Stimulated activated memory B cell treated with anti-CD40 and anti-IgM and Interleukin-4, amounts not matched to agents 10 μg/mL and 1 μg/mL and 100 μg/mL, for 72 hours (primary cell): ENCODE results near the gene NCAPG2.

ENCODE experiments used
- ATAC-seq: fragments of 150-1000 bp; cut with Tn5 transposase; 2 replicates; pipeline ENCODE4 v1.10.0; 2021
- H3K27ac Mint-ChIP-seq: one replicate; pipeline ENCODE4 v1.8.0; 2022; ENCODE audit warnings: mild to moderate bottlenecking, mixed read lengths
- H3K27me3 Mint-ChIP-seq: one replicate; pipeline ENCODE4 v1.8.0; 2022; ENCODE audit warnings: mixed read lengths
- H3K36me3 Mint-ChIP-seq: one replicate; pipeline ENCODE4 v1.8.0; 2022; ENCODE audit warnings: mixed read lengths
- H3K4me1 Mint-ChIP-seq: one replicate; pipeline ENCODE4 v1.8.0; 2022; ENCODE audit warnings: mixed read lengths
- H3K4me3 Mint-ChIP-seq: one replicate; pipeline ENCODE4 v1.8.0; 2022; ENCODE audit warnings: mild to moderate bottlenecking, moderate library complexity, mixed read lengths
- H3K9me3 Mint-ChIP-seq: one replicate; pipeline ENCODE4 v1.8.0; 2022; ENCODE audit warnings: mixed read lengths

The NCAPG2 gene

DNA sequence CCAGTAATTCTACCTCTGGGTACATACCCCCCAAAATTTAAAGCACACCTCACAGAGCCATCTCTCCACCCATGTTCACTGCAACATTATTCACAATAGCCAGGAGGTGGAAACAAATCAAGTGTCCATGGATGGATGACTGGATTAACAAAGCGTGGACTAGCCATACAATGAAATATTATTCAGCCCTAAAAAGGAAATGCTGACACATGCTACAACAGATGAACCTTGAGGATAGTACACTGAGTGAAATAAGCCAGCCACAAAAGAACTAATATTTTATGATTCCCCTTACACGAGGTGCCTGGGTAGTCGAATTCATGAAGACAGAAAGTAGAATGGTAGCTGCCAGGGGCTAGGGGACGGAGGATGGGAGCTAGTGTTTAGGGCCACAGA is 85.9 kb downstream of the NCAPG2 start:
- Mint-ChIP-seq H3K27ac (no peak overlapping the region), H3K4me3 (no peak overlapping the region), H3K4me1 (no peaks in the 10 kb centered on the region), H3K36me3 (peaks cover 13% of the 10 kb centered on the region), H3K27me3 (no peaks in the 10 kb centered on the region), H3K9me3 (no peaks in the 10 kb centered on the region)
- ATAC-seq = no peak

DNA sequence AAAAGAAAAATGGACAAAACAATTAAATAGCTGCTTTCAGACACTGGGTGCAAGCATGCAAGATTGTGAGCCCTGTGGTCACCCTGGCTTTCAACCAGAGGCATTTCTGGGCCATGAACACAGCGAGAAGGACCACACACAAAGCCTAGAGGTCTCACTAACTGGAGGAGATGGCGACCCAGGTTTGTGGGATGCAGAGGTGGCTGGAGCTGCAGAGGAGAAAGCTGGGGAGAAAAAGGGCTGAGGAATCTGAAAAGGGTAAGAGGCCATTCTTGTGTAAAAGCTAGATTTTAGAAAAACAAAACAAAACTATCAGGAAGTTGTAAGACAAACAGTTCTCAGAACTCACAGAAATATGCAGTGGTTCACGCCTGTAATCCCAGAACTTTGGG is 86.9 kb downstream of the NCAPG2 start:
- Mint-ChIP-seq H3K4me1 (peaks cover 10% of the 10 kb centered on the region), H3K4me3 (no peak overlapping the region), H3K9me3 (no peaks in the 10 kb centered on the region), H3K36me3 (peaks cover 5% of the 10 kb centered on the region), H3K27me3 (no peaks in the 10 kb centered on the region), H3K27ac (no peak overlapping the region)
- no peak for ATAC-seq

DNA sequence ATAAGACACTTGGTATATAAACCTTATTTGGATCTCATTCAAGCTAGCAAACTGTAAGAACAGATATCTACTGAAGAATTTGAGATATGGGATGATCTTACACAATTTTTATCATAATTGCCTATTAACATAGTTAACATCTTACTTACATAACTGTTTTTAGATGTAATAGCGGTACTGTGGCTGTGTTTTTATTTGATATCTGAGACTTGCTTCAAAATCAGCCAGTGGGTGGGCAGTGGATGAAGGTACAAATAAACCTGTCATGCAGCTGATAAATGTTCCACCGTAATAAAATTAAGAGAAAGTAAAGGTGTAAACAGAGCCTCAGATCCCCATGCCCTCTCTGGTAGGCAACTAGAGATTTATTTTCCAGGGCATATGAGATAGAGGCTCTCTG is 88.6 kb downstream of the NCAPG2 start:
- peaks cover 5% of the 10 kb centered on the region for H3K36me3 Mint-ChIP-seq
- ATAC-seq = no peak
- peaks cover 20% of the 10 kb centered on the region for H3K4me1 Mint-ChIP-seq

DNA sequence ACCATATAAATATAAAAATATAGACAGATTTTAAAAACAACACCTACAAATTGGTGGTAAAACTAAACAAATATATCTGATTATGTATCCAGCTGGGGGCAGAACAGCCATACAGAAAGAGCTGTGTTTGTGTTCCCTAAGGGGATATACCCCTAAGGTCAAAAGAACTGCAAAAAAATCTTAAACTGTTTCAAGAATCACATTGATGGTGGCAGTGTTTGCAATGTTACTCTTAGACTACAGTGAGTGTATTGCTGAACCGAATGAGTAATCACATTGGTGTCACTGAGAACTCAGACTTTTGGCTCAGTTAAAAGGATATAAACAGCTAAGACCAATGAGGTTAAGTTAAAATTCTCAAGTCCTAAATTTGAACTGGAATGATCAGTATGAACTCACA is 89.9 kb downstream of the NCAPG2 start:
- H3K4me1 Mint-ChIP-seq = peaks cover 22% of the 10 kb centered on the region
- no peak overlapping the region for H3K27ac Mint-ChIP-seq
- no peak overlapping the region for H3K4me3 Mint-ChIP-seq
- no peaks in the 10 kb centered on the region for H3K9me3 Mint-ChIP-seq
- no peak for ATAC-seq
- H3K27me3 Mint-ChIP-seq = no peaks in the 10 kb centered on the region
- peaks cover 5% of the 10 kb centered on the region for H3K36me3 Mint-ChIP-seq

More for the DNA sequence above, 88.6 kb downstream of the NCAPG2 start:
- no peak overlapping the region for H3K27ac Mint-ChIP-seq
- no peaks in the 10 kb centered on the region for H3K9me3 Mint-ChIP-seq
- H3K27me3 Mint-ChIP-seq = no peaks in the 10 kb centered on the region
- H3K4me3 Mint-ChIP-seq = no peak overlapping the region

DNA sequence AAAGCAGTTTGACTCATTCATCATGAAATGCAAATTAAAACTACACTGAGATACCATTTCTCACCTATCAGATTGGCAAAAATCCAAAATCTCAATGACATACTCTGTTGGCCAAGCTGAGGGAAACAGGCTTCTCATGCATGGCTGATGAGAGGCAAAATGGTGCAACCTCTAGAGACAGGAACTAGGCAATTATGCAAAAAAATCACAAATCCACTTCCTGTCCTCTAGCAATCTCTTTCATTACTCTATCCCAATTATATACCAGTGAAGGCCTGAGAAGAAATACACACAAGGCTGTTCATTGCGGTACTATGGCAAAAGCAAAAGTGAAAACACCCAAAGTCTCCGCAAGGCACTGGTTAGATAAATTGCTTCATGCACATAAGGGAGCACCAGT is 91.1 kb downstream of the NCAPG2 start:
- H3K27me3 Mint-ChIP-seq = no peaks in the 10 kb centered on the region
- H3K27ac Mint-ChIP-seq = no peak overlapping the region
- H3K9me3 Mint-ChIP-seq = peaks cover 7% of the 10 kb centered on the region
- H3K36me3 Mint-ChIP-seq = peaks cover 11% of the 10 kb centered on the region
- peaks cover 29% of the 10 kb centered on the region for H3K4me1 Mint-ChIP-seq
- peak overlapping the region; percentile 35 for H3K4me3 Mint-ChIP-seq
- peak; percentile 81 for ATAC-seq

DNA sequence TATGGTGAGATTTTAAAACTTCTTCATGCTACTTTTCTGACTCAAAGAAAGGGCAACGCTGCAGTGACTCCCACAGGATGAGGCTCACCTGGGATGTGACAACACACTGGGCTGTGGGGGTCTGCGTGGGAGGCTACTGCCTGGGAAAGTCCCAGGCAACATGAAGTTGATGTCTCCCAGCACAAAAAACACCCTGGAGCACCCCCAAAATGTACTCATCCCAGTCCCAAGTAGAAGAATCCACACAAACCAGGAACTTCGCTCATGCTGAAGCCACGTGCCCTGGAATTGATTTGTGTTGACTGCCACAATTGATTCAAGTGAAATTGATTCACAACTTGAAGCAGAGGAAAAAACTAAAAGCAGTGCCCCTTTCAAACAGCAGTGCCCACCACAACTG is 92.1 kb downstream of the NCAPG2 start:
- Mint-ChIP-seq H3K27me3 (no peaks in the 10 kb centered on the region), H3K36me3 (peaks cover 8% of the 10 kb centered on the region), H3K4me1 (peaks cover 29% of the 10 kb centered on the region), H3K4me3 (no peak overlapping the region), H3K9me3 (peaks cover 7% of the 10 kb centered on the region), H3K27ac (no peak overlapping the region)
- no peak for ATAC-seq

DNA sequence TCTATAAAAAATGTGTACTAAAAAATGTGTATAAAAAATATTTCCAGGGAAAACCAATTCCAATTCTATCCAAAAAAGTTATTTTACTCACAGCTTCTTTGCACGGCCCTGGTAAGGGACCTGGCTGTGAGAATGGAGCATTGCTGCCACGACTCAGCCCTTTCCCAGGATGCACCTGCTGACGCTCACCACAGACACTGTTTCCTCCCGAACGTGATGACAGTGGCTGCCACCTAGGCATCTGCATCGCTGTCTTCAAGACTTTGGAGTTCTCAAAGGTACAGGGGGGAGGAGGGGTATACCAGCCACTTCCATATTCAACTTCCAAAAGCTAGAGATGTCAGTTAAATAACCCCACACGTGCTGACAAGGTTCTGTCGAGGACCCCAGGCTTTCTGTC is 93.1 kb downstream of the NCAPG2 start:
- H3K27me3 Mint-ChIP-seq = no peaks in the 10 kb centered on the region
- no peak for ATAC-seq
- no peak overlapping the region for H3K27ac Mint-ChIP-seq
- H3K4me1 Mint-ChIP-seq = peaks cover 29% of the 10 kb centered on the region
- peaks cover 7% of the 10 kb centered on the region for H3K9me3 Mint-ChIP-seq
- H3K4me3 Mint-ChIP-seq = no peak overlapping the region
- peaks cover 6% of the 10 kb centered on the region for H3K36me3 Mint-ChIP-seq

DNA sequence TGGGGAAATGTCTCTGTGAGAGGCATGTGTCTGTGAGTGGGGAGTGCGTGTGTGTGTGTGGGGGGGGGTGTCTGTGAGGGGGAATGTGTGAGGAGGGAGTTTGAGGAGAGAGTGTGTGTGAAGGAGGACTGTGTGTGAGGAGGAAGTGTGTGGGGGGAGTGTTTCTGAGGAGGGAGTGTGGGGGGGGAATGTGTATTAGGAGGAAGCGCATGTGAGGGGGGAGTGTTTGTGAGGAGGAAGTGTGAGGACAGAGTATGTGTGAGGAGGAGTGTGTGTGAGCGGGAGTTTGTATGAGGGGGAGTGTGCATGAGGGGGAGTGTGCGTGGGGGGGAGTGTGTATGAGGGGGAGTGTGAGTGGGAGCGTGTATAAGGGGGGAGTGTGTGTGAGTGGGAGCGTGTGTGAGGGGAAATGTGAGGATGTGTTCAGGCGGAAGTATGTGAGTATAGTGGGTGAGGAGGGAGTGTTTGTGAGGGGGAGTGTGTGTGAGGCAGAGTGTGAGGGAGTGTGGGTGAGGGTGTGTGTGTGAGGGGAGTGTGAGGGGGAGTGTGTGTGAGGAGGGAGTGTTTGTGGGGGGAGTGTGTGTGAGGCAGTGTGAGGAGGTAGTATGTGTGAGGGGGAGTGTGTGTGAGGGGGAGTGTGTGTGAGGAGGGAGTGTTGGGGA is 95.2 kb downstream of the NCAPG2 start:
- Mint-ChIP-seq H3K9me3 (peaks cover 7% of the 10 kb centered on the region), H3K4me1 (peaks cover 29% of the 10 kb centered on the region), H3K27ac (no peak overlapping the region), H3K36me3 (peaks cover 6% of the 10 kb centered on the region), H3K27me3 (peaks cover 2% of the 10 kb centered on the region), H3K4me3 (no peak overlapping the region)
- no peak for ATAC-seq

DNA sequence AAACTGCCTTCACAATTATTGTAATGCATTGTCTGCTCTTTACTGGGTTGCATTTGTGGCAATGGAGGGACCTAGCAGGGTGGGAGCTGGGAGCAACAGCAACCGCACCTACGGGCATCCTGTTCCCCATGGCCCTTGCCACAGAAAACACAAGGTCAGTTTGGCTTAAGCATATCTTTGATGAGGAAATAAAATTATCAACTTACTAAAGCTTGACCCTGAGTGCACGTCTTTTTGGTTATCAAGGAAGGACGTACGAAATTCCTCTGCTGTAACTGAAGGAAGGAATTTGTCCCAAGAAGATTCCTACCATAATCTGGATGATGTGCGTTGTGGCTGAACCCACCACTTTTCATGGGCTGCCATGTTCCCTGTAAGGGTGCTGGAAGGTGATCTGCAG is 97.0 kb downstream of the NCAPG2 start:
- Mint-ChIP-seq H3K36me3 (peaks cover 6% of the 10 kb centered on the region), H3K4me1 (peaks cover 33% of the 10 kb centered on the region)

DNA sequence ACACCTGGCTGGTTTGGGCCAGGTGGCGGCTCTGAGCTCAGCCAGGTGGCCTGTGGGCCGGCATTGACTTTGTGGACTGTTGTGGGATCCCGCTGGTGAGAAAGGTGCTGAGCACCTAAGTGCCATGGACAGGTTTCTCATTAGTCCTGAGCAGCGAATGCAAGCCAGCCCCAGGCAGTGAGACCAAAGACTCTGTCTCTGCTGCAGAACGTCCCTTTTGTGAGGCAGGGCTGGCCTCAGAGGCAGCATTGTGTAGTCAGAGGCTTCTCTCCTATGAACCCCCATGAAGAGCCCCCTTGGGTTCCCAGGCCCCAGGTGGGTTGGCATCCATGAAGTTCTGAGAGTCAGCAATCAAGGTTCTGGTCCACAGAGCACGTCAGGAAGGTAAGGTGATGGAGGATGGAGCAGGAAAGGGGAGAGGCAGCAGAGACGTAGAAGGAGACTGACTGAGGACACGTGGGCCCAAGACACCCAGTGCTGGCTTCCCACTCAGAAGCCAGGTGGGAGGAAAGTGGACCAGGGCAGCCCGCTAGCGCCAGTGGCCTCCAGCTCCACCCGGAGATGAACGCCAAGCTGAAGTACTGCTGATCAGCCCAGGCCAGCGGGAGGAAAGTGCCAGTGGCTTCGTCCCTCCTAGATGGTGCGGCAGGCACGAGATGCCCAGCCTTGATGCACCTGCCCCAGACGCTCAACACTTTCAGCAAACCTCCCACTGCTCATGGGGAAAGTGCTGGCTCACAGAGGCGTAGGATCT is 97.8 kb downstream of the NCAPG2 start:
- Mint-ChIP-seq H3K27ac (no peak overlapping the region), H3K27me3 (peaks cover 20% of the 10 kb centered on the region), H3K4me1 (peaks cover 28% of the 10 kb centered on the region), H3K36me3 (peaks cover 6% of the 10 kb centered on the region), H3K4me3 (no peak overlapping the region), H3K9me3 (peaks cover 7% of the 10 kb centered on the region)
- no peak for ATAC-seq

More for the DNA sequence above, 97.0 kb downstream of the NCAPG2 start:
- Mint-ChIP-seq H3K9me3 (peaks cover 7% of the 10 kb centered on the region), H3K4me3 (no peak overlapping the region), H3K27me3 (peaks cover 20% of the 10 kb centered on the region), H3K27ac (no peak overlapping the region)
- no peak for ATAC-seq

DNA sequence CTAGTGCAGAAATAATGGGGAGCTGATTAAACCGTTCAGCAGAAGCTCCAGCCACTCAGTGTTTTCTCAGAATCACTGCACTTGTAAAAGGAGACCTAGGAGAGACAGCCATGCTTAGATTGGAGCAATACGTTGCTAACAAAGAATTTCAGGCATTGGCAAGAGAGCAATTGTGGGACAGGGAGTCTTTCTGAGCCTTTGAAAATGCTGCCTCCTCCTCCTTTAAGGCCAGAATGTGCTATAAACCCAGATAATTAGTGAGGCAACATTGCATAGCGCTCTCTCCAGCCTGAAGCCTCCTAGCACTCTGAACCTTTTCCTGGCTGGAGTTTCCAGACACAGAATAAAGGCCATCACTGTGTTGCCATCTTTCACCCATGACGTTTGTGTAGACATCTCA is 98.5 kb downstream of the NCAPG2 start:
- H3K4me1 Mint-ChIP-seq = peaks cover 24% of the 10 kb centered on the region

DNA sequence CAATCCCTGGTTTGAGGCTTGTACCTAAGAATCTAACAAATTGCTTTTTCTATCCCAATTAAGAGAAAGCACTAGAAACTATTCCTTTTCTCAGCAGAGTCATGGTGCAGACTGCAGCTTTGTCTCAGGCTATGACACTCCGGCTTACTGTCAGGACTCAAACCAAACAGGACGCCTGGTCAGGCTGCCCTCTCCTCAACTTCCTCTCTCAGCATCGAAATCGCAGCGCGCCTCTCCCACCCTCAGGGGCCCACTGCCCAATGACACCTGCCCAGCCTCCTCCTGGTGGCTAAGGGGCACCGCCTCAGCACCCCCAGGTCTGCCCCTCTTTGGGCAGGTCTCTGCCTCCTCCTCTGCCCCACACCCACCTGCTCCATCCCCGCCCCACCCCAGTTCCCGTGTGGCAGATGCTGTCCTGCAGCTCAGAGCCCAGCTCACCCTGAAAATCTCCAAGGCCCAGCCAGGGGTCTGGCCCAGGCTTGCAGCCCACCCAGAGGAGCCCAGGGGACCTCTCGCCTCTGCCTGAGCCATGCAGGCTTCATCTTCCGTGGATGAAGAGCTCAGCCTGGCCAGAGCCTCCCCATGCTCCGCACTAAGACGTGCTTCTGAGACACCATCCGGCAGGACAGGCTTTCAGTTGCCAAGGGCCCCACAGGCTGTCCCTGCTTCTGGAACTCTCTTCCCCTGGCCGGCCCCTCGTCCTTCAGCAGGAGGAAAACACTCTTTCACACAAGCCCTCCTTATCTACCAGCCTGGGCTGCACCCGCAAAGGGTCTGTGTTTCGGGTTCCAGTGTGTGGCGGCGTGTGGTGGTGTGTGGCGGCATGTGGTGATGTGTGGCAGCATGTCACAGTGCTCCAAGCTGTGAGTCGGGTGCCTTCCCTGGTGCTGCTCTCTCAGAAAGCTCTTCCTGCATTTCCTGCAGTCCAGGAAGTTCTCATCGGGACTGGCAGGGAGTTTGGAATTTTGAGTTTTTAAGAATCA is 100.5 kb downstream of the NCAPG2 start:
- no peak overlapping the region for H3K27ac Mint-ChIP-seq
- peaks cover under 1% of the 10 kb centered on the region for H3K9me3 Mint-ChIP-seq
- ATAC-seq = no peak
- peaks cover 20% of the 10 kb centered on the region for H3K27me3 Mint-ChIP-seq
- peaks cover under 1% of the 10 kb centered on the region for H3K36me3 Mint-ChIP-seq
- H3K4me3 Mint-ChIP-seq = no peak overlapping the region
- peaks cover 16% of the 10 kb centered on the region for H3K4me1 Mint-ChIP-seq

More for the DNA sequence above, 98.5 kb downstream of the NCAPG2 start:
- ATAC-seq = no peak
- Mint-ChIP-seq H3K36me3 (peaks cover 6% of the 10 kb centered on the region), H3K27ac (no peak overlapping the region), H3K4me3 (no peak overlapping the region), H3K27me3 (peaks cover 20% of the 10 kb centered on the region), H3K9me3 (peaks cover 7% of the 10 kb centered on the region)

DNA sequence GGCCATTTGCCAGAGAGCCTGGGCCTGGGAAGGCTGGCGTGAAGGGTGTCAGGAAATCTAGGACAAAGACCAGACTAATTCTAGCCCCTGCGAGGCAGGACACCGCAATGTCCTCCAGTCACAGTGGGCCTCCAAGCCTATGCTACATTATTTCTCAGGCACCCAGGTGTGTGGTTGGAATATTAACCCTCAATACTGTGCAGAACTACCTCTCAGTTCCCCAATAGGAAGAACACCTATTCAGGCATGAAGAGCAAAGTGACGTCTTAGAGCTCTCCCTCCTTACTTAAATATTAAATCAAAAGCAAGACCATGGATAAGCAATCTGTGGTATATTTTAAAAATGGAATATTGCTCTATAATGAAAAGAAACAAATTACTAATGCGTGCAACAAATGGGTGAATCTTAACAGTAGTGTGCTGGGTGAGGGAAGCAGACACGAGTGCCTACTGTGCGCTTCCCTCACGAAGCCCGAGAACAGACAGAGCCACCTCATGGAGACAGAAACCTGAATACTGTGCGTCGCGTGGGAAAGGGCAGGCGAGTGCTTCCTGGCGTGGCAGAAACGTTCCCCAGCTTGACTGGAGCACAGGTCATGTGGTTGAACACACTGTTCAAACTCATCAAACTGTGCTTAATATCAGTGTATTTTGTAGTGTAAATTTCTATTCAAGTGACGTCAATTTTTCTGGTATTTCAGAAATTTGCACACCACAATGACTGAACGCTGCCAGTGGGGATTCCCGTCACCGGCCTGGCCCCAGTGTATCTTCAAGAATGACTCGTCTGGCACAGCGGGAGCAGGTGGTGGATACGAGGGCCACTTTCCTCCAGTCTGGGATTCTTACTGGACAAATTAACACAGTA is 101.5 kb downstream of the NCAPG2 start:
- Mint-ChIP-seq H3K27me3 (peaks cover 20% of the 10 kb centered on the region), H3K27ac (no peak overlapping the region), H3K36me3 (no peaks in the 10 kb centered on the region), H3K9me3 (no peaks in the 10 kb centered on the region), H3K4me1 (peaks cover 15% of the 10 kb centered on the region), H3K4me3 (no peak overlapping the region)
- peak; percentile 71 for ATAC-seq

DNA sequence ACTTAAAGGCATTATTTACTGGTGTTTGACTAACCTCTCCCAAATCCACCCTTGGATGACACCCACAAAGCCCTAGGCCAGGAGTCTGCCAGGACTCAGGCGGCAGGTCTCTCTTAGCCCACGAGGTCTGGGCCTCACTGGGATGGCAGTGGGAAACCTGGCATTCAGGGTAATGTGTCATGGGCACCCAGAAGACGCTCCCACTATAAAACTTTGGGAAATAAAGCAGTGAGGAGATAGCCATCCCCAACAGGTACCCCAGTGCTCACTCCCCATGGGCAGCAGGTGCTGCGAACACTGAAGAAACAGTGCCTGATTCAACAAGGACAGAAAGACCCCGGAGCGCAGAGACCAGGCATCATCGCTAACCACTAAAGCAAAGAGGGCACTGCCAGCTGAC is 102.6 kb downstream of the NCAPG2 start:
- Mint-ChIP-seq H3K27ac (no peak overlapping the region), H3K27me3 (peaks cover 20% of the 10 kb centered on the region), H3K9me3 (no peaks in the 10 kb centered on the region), H3K4me1 (peaks cover 15% of the 10 kb centered on the region), H3K4me3 (no peak overlapping the region), H3K36me3 (no peaks in the 10 kb centered on the region)
- ATAC-seq = no peak
